Spinal cord (tissue), 10 donors: ENCODE data around the gene FOXP4. TPM values are rescaled to one million over a fixed set of nuclear protein-coding genes. Genes with fewer than 3 reads are reported as not detected.

ENCODE experiments used
- DNase-seq, 6 donors: peaks; one replicate each; pipeline versions ENCODE4 v3.0.0 to v3.0.0-alpha.2; 2013 to 2015; ENCODE audit warnings: low spot score in 6 of 6, low read depth in 4 of 6
- H3K27ac ChIP-seq: one replicate; pipeline ENCODE4 v1.5.1; 2013; ENCODE audit warnings: low read depth, low read length, control low read depth
- H3K27me3 ChIP-seq: one replicate; pipeline ENCODE4 v1.6.1; 2013; ENCODE audit warnings: low read length; ENCODE audit not compliant: control insufficient read depth, insufficient read depth
- H3K36me3 ChIP-seq: one replicate; pipeline ENCODE4 v1.6.1; 2013; ENCODE audit warnings: low read length; ENCODE audit not compliant: control insufficient read depth, insufficient read depth
- H3K4me1 ChIP-seq: one replicate; pipeline ENCODE4 v1.6.1; 2013; ENCODE audit warnings: low read length; ENCODE audit not compliant: control insufficient read depth, insufficient read depth
- H3K4me3 ChIP-seq: one replicate; pipeline ENCODE4 v1.5.1; 2013; ENCODE audit warnings: low read depth, low read length, control low read depth
- H3K9me3 ChIP-seq: one replicate; pipeline ENCODE4 v1.6.1; 2013; ENCODE audit warnings: low read length; ENCODE audit not compliant: control insufficient read depth, insufficient read depth
- WGBS: methylation state at CpG from one replicate; pipeline ENCODE4 v1.1.5; 2013; ENCODE audit warnings: missing lambda C conversion rate; ENCODE audit not compliant: insufficient coverage; 5-methylcytosine and 5-hydroxymethylcytosine counted together
- polyA plus RNA-seq, 2 donors: library from polyadenylated mRNA; unstranded; fragments of 120-200 nt; gene quantifications; one replicate each; pipeline ENCODE4 v1.2.1, GENCODE V29; 2013; ENCODE audit not compliant: insufficient read length in 2 of 2
- total RNA-seq, 2 donors: library from RNA; depleted of rRNA in 1 of 2; stranded (reverse); fragments of 120-200 nt in 1 of 2; fragments of >200 nt in 1 of 2; gene quantifications; one replicate each; pipeline versions ENCODE4 v1.2.3 to v1.2.4, GENCODE V29; 2013 to 2014
- donor health status: healthy.

Gene FOXP4
- total and polyA plus RNA-seq, 4 donors = 3.5 to 27.8 (median 12.0) TPM

GRCh38 chr6:41621367-41621766 lies 75.2 kb downstream of the FOXP4 start:
- no peak overlapping the region for H3K27ac ChIP-seq
- H3K9me3 ChIP-seq = peaks cover 5% of the 10 kb centered on the region
- peaks cover 12% of the 10 kb centered on the region for H3K4me1 ChIP-seq
- no peaks in the 10 kb centered on the region for H3K36me3 ChIP-seq
- H3K4me3 ChIP-seq = no peak overlapping the region
- no peaks in the 10 kb centered on the region for H3K27me3 ChIP-seq
- DNase-seq = no peak

- H3K27ac ChIP-seq = peak overlapping the region; percentile 48
- WGBS = 27% methylated on average over 2 of the region's 2 CpGs
- no peaks in the 10 kb centered on the region for H3K27me3 ChIP-seq
Measured at GRCh38 chr6:41621802-41622201, 75.6 kb downstream of the FOXP4 start.

GRCh38 chr6:41622206-41622988 lies 76.2 kb downstream of the FOXP4 start:
- peak in 1 of 6 donors; percentile 53 for DNase-seq
- Histone ChIP-seq H3K36me3 (no peaks in the 10 kb centered on the region), H3K4me3 (no peak overlapping the region), H3K27me3 (no peaks in the 10 kb centered on the region), H3K9me3 (peaks cover 5% of the 10 kb centered on the region), H3K27ac (peak overlapping the region; percentile 48), H3K4me1 (peaks cover 16% of the 10 kb centered on the region)
- WGBS = 20% methylated on average over 2 of the region's 3 CpGs

More at GRCh38 chr6:41621802-41622201, 75.6 kb downstream of the FOXP4 start:
- DNase-seq = no peak
- Histone ChIP-seq H3K4me1 (peaks cover 12% of the 10 kb centered on the region), H3K36me3 (no peaks in the 10 kb centered on the region), H3K4me3 (no peak overlapping the region), H3K9me3 (peaks cover 5% of the 10 kb centered on the region)

GRCh38 chr6:41623330-41623729 lies 77.1 kb downstream of the FOXP4 start:
- WGBS = 78% methylated on average over 6 of the region's 6 CpGs
- no peak overlapping the region for H3K27ac ChIP-seq
- H3K36me3 ChIP-seq = no peaks in the 10 kb centered on the region
- no peak overlapping the region for H3K4me3 ChIP-seq
- DNase-seq = no peak
- H3K27me3 ChIP-seq = no peaks in the 10 kb centered on the region
- peaks cover 16% of the 10 kb centered on the region for H3K4me1 ChIP-seq
- H3K9me3 ChIP-seq = peaks cover 5% of the 10 kb centered on the region

GRCh38 chr6:41624621-41625380 lies 78.6 kb downstream of the FOXP4 start:
- 91% methylated on average over 12 of the region's 18 CpGs for WGBS
- Histone ChIP-seq H3K27me3 (no peaks in the 10 kb centered on the region), H3K4me1 (peaks cover 16% of the 10 kb centered on the region), H3K9me3 (peaks cover 5% of the 10 kb centered on the region), H3K4me3 (no peak overlapping the region), H3K36me3 (no peaks in the 10 kb centered on the region), H3K27ac (no peak overlapping the region)
- DNase-seq = no peak

- Histone ChIP-seq H3K4me3 (no peak overlapping the region), H3K4me1 (peaks cover 16% of the 10 kb centered on the region), H3K27ac (no peak overlapping the region), H3K36me3 (no peaks in the 10 kb centered on the region), H3K27me3 (no peaks in the 10 kb centered on the region), H3K9me3 (peaks cover 5% of the 10 kb centered on the region)
- DNase-seq = peak in 2 of 6 donors; percentile 33 to 59
- no CpG with 5 or more reads among the region's 6 CpGs for WGBS
Measured at GRCh38 chr6:41625442-41625841, 79.3 kb downstream of the FOXP4 start.

- no peak for DNase-seq
- WGBS = 96% methylated on average over 4 of the region's 4 CpGs
- Histone ChIP-seq H3K4me1 (peaks cover 16% of the 10 kb centered on the region), H3K36me3 (no peaks in the 10 kb centered on the region), H3K4me3 (no peak overlapping the region), H3K27ac (no peak overlapping the region), H3K27me3 (no peaks in the 10 kb centered on the region), H3K9me3 (peaks cover 3% of the 10 kb centered on the region)
Measured at GRCh38 chr6:41626022-41626421, 79.8 kb downstream of the FOXP4 start.

- Histone ChIP-seq H3K4me3 (no peak overlapping the region), H3K27ac (no peak overlapping the region), H3K36me3 (no peaks in the 10 kb centered on the region), H3K27me3 (no peaks in the 10 kb centered on the region), H3K4me1 (peaks cover 16% of the 10 kb centered on the region), H3K9me3 (no peaks in the 10 kb centered on the region)
- 47% methylated on average over 8 of the region's 8 CpGs for WGBS
- DNase-seq = peak in 1 of 6 donors; percentile 32
Measured at GRCh38 chr6:41626917-41627316, 80.7 kb downstream of the FOXP4 start.

- no peak for DNase-seq
- H3K9me3 ChIP-seq = no peaks in the 10 kb centered on the region
- no peaks in the 10 kb centered on the region for H3K27me3 ChIP-seq
- peaks cover 11% of the 10 kb centered on the region for H3K4me1 ChIP-seq
- H3K4me3 ChIP-seq = no peak overlapping the region
- no peaks in the 10 kb centered on the region for H3K36me3 ChIP-seq
- no peak overlapping the region for H3K27ac ChIP-seq
- WGBS = 100% methylated on average over 2 of the region's 2 CpGs
Measured at GRCh38 chr6:41629128-41629527, 82.9 kb downstream of the FOXP4 start.
